LNCaP clone FGC (cell line): ENCODE results near the gene TMEM164.

Experiments used
- DNase-seq: peaks from one replicate; pipeline ENCODE4 v3.0.0-alpha.2; 2011; ENCODE audit warnings: low read depth
- H3K4me3 ChIP-seq: 2 replicates; pipeline ENCODE4 v1.5.1; 2011; ENCODE audit warnings: mild to moderate bottlenecking, low read depth, low read length, control low read depth
- TF ChIP-seq, protein P1 (sequence below): IDR thresholded peaks from 2 replicates; pipeline ENCODE4 v1.5.1; 2012; ENCODE audit warnings: mild to moderate bottlenecking; ENCODE audit not compliant: control insufficient read depth, insufficient read depth; ENCODE audit errors: extremely low read depth

Gene TMEM164

GRCh38 chrX:110218591-110218990 is 215.7 kb downstream of the TMEM164 start:
- H3K4me3 ChIP-seq = no peak overlapping the region
- DNase-seq = no peak
- TF ChIP-seq, protein P1, sequence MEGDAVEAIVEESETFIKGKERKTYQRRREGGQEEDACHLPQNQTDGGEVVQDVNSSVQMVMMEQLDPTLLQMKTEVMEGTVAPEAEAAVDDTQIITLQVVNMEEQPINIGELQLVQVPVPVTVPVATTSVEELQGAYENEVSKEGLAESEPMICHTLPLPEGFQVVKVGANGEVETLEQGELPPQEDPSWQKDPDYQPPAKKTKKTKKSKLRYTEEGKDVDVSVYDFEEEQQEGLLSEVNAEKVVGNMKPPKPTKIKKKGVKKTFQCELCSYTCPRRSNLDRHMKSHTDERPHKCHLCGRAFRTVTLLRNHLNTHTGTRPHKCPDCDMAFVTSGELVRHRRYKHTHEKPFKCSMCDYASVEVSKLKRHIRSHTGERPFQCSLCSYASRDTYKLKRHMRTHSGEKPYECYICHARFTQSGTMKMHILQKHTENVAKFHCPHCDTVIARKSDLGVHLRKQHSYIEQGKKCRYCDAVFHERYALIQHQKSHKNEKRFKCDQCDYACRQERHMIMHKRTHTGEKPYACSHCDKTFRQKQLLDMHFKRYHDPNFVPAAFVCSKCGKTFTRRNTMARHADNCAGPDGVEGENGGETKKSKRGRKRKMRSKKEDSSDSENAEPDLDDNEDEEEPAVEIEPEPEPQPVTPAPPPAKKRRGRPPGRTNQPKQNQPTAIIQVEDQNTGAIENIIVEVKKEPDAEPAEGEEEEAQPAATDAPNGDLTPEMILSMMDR = no peak

- no peak for DNase-seq
- no peak overlapping the region for H3K4me3 ChIP-seq
- TF ChIP-seq, protein P1 = no peak
Observed at GRCh38 chrX:110219920-110220319, 217.0 kb downstream of the TMEM164 start.

- no peak overlapping the region for H3K4me3 ChIP-seq
- TF ChIP-seq, protein P1 = no peak
- no peak for DNase-seq
Observed at GRCh38 chrX:110222497-110223257, 219.8 kb downstream of the TMEM164 start.

DNA sequence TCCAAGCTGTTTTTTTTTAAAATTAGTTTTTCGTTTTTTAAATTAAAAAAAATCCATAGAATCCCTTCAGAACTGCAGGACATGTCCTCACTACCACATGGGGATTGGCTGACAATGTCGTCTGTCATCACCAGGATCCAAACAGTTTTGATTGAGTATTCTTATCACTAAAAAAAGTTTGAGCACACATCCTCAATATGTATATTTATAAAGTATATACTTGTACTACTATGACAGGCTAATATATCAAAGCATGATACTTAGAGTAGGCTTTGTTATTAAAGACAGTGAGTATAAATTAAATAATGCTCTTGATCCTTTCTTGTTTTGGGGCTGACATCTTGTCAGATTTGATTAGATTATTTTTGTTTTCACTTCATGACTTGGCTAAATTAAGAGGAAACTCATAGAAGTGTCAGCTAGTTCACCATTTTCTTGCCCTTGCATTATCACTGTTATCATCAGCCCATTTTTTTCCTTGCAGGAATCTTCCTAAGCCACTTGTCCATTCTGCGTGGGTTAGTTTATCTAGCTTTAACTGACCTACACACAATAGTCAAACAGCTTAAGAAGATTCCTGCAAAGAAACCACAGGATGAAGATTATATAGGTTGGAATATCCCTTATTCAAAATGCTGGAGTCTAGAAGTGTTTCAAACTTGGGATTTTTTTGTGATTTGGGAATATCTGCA is 222.2 kb downstream of the TMEM164 start:
- TF ChIP-seq, protein P1 = no peak
- no peak for DNase-seq
- H3K4me3 ChIP-seq = no peak overlapping the region

DNA sequence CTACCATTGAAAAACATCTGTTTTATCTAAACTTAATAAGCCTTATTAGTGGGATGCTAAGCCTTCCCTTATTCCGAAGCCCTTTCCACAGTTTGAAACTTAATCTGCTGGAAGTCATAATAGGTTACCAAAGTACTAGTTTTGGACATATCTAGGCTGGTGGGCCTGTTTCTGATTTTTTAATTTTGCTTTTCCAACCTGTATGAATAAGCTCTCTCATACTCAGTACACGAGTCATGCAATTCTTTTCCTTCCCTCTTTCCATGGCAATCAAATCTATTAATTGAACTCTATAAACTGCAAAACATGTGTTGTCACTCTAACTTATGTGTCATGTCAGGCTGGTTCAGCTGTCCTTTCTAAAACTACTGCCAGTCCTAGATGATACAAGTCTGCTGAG is 224.0 kb downstream of the TMEM164 start:
- H3K4me3 ChIP-seq = no peak overlapping the region
- TF ChIP-seq, protein P1 = no peak
- DNase-seq = no peak
